NCI-H345 treated with DMSO at 0.1 percent for 48 hours (cell line): Measurements from ENCODE around the gene RPS6KA3.

Source experiments
- DNase-seq: peaks from one replicate; lab custom pipeline; 2025; ENCODE audit not compliant: unreplicated experiment; lab: John Stamatoyannopoulos, UW

Gene RPS6KA3

DNA sequence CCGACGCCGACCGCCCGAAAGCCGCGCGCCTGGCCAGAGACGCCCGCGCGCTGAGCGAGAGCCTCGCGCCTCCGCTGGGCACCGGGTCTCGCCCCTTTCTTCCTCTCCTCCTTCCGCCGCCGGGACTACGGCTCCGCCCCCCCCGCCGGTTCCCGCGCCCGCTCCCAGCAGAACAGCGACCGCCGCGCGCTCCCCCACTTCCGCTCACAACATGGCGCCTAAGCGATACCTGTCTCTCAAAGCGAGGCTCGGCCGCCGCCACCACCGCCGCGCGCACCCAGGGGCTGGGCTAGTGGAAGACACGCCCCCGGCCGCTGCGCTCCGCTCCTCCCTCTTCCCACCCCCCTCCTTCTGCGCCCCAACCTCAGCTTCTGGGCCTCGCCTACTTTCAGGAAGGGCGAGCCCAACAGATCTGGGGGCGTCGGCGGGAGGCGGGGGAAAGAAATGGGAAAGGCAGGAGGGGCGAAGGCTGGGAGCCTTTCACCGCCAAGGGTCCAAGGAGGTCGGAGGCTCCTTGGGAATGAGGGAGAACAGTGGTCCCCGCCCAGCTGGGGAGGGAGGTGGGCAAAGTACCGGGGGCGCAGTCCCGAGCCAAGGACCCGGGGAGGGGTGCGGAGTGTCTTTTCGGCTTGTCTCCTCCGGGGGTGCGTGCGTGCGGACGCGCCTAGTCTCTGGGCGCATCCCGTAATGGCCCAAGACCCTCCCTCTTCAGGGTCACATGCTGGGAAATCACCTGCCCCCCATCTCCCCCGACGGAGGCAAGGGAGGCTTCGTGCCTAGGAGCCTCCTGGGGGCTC, at the start of gene RPS6KA3:
Gene RPS6KA3, minus strand, starts transcription at position 100 of the 797 bp plus-strand sequence. CDS start 277 bp downstream, outside the sequence.
- peak; percentile 61 for DNase-seq

DNA sequence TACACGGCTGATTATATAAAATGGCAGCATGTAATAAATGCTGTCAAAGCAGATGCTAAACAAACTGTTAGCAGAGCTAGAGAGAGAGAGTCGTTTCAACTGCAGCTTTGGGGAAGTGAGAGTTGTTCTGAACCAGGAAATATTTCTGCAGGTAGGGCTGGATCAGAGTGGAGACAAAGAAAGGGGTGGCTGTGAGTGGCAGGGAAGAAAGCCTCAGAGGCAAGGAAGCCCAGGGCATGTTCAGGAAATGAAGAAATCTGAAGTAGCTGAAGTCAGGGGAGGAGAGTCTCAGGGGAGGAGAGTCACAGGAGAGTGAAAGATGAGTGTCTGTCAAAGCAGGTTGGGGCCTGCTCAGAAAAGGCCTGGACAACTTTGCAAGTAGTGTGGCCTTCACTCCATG, 48.4 kb upstream of the RPS6KA3 start:
- no peak for DNase-seq

DNA sequence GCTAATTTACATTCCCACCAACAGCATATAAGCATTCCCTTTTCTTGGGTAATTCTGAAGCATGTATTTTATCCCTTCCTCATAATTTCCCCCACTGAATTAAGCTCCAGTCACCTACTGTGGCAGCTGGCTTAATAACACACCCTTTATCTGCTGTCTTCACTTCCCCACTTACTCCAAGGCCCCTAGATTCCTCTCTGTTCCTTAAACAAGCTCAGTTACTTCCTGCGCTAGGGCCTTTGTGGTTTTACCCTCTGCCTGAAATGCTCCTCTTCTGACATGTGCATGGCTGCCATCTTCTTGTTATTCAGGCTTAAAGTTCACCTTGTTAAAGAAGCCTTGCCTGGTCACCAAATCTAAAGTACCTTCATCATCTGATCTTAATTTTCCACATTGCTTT, 47.2 kb upstream of the RPS6KA3 start:
- DNase-seq = no peak

DNA sequence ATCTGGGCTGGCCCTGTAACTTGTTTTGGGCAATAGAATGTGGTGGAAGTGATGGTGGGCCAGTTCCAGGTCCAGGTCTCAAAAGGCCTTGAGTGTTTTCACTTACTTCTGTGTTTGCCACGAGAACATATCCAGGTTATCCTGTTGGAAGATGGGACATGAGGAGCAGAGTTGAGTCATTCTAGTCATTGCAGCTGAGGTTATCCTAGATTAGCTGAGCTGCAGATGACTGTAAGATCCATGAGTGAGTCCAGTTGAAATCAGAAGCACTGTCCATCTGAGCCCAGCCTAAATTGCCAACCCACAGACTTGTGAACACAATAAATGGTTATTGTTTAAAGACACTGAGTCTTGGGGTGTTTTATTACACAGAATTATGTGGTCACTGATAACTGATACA, 45.3 kb upstream of the RPS6KA3 start:
- no peak for DNase-seq

DNA sequence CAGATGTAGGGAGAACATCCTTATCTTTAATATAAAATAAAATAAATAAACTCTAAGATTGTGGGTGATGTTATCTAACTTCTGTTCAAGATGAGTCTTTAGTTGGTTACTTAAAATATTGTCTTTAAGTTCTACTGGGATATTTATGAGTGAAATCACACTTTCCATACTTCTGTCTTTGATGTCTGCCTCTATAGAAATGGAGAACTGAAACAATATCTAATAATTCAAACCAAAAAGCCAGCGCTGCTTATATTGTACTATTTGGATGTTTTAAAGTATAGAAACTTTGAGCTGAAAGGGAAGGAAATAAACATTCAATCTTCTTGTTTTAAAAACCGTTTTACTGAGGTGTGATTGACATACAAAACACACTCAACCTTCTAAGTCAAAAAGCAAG, 44.8 kb upstream of the RPS6KA3 start:
- no peak for DNase-seq

DNA sequence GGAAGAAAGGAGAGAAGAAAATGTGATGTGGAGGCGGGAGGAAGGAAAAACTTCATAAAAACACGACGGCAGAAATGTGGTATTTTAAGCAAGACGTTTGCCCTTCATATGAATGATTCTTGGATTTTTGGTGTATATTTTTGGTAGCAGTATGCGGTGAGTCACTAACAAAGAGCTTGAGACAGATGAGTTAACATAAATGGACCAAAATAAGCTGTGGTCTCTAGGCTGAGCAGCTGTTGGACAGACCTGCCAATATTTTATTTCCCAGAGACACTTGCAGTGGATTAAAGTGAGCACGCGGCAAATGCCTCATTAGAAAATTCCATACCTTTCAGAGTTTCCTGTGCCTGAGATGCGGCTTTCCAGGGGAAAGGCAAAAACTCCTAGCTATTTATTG, 43.1 kb upstream of the RPS6KA3 start:
- no peak for DNase-seq

DNA sequence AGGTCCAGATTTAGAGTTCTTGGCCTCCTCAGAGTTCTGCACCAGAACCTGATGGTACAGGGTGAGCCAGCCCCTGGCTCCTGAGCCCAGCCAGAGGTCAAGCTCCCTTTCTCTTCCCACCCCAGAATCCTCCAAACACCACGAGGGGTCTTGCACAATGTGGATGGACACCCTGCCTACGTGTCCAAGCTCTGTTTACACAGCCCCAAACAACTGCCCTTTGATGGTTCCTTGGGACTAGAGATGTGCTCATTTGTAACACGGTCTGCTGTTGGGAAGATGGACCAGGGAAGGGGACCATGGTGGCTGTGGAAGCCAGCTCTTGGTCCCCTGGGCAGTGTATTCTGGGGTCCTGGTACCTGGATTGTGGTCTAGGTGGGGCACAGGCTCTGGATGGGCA, 40.0 kb upstream of the RPS6KA3 start:
- no peak for DNase-seq

DNA sequence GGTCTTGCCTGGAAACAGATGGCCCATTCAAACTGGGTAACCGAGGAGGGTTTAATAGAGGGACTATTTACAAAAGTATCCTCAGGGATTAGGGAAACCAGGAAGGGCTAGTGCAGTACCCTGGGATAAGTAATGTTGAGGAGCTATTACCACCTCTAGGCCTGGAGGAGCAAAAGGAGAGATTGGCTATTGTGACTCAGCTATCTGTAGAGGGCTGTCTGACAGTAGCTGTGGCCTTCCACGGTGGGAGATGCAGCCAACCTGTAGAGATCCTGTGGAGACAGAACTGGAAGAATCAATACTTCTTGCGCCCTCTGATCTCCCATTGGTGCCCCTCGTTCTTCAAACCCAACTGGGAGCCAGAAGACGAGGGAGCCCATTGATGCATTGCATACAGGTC, 34.1 kb upstream of the RPS6KA3 start:
- DNase-seq = no peak

DNA sequence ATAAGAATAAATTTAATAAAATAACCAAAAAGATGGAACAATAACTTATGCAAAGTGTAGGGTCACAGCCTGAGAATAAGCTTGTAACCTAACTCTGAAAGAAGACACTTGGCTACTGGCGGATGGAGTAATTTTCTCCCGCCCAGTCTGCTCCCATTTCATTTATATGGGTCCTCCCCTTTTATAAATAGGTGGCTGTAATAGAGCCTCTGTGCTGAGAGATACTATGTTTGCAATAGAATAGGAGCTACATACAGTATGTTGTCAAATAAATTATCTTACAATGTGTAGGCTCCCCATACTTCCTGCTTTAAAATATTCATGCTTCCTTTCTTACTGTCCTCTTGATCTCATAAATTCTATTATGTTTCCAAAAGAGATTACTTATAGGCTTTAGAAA, 28.2 kb upstream of the RPS6KA3 start:
- no peak for DNase-seq

DNA sequence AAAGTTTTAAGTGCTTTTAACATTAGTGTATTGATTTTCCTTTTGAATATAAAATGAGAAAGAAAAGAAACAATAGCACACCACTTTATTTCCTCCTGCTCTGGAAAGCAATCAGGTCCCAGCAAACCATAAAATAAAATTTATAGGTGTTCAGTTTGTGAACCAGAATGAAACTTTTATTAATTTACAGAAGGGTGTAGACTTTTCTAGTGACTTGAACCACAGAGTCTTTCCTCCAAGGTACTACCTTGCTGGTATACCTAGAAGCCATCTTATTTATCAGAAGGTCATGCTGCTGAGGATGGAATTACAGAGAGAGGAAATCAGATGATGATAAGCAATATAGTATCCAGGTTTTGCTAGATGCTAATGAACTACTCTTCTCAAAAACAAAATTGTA, 27.6 kb upstream of the RPS6KA3 start:
- DNase-seq = no peak

DNA sequence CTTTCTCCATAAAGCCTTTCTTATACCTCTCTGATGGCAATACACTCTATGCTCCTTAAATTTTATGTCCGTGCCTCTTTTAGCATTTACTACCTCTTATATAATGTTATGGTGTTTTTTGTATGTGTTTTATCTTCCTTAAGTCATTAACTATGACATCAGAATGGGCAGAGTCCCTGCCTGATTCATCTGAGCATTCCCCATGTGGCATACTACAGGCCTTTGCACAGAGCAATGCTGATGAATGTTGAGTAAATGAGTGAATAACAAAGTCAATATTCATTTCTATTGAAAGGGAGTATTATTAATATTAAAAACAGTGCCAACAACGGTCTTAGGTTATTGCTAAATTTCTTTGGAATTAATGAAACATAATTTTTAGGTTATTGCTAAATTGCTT, 18.8 kb upstream of the RPS6KA3 start:
- no peak for DNase-seq

DNA sequence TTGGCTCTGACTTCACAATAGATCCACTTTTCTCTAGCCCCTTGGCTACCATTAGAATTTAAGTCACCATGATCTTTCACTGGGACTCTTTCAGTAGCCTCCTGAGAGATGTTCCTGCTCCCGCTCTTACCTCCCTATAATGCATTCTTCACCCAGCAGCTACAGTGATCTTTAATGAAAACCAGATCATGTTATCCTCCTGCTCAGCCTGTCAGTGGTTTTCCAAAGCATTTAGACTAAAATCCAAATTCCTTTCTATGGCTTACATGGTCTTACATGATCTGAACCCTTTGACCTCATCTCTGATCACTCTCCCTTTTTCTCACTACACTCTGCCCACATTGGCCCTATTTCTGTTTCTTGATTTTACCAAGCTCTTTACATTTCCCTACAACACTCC, 18.3 kb upstream of the RPS6KA3 start:
- DNase-seq = no peak

DNA sequence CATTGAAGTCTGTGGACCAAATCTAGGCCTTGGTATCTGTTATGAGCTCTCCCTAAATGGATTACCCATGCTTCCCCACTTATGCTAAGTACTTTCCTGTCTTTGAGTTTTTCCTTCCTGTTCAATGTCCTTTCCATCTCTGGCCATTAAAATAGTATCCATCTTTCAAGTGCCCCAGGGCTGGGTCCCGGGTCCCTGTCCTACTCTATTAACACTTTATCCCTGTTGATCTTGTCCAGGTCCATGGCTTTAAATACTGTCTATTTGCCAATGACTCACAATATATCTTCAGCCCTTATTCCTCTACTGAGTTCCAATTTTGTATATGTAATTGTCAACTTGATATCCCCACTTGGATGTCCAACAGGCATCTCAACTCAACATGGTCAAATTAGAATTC, 17.7 kb upstream of the RPS6KA3 start:
- DNase-seq = no peak

DNA sequence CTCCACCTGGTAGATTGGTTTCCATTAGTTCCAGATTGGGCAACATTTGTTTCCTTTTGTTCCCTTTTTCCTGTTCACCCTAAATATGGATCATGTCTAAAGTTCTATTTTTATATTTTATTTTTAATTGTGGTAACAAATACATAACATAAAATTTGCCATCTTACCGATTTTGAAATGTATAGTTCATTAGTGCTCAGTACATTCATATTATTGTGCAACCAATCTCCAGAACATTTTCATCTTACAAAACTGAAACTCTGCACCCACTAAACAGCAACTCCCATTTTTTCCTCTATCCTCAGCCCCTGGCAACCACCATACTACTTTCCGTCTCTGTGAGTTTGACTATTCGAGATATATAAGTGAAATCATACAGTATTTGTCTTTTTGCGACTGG, 14.2 kb upstream of the RPS6KA3 start:
- no peak for DNase-seq

DNA sequence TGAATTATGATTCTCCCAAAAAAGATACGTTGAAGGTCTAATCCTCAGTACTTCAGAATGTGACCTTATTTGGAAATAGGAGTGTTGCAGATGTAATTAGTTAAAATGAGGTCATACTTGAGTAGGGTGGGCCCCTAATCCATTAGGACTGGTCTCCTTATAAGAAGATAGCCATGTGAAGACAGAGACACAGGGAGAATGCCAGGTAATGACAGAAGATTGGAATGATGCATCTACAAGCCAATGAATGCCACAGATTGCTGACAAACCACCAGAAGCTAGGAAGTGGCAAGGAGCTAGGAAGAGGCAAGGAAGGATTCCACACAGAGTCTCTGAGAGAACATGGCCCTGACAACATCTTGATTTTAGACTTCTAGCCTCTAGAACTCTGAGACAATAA, 7.4 kb upstream of the RPS6KA3 start:
- no peak for DNase-seq

DNA sequence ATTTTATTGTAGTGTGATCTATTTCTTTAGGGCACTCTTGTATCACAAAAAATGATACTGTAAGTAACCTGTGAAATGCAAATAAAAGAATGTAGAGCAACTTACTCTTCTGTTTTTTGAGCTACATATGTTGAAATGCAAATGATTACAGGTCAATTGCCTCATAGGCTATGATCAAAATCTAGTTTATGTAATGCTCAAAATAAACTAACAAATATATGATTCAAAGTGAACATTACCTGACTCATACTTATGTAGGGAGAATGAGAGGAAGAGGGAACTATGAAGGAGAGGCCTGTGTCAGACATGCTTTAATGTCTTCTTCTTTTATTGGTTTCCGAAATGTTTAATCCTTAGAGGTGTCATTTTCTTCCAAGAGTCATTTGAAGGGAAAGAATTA, 5.0 kb upstream of the RPS6KA3 start:
- no peak for DNase-seq

DNA sequence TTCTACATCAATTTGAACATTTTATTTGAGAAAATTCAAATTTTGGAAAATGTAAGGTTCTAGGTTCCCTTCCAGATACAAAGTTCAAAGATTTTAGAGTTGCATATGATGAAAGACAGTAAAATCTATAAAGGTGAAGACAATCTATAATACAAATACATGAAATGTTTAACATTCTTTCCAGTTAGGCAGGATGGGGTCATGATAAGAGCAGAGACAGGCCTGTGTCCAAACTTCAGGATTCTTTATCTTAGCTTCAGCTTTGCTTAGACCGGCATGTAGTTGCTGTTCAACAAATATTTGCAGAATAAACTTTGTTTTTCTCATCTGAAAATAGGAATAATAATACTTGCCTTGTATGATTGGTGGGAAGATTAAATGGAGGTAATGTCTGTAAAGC, 4.5 kb upstream of the RPS6KA3 start:
- no peak for DNase-seq

DNA sequence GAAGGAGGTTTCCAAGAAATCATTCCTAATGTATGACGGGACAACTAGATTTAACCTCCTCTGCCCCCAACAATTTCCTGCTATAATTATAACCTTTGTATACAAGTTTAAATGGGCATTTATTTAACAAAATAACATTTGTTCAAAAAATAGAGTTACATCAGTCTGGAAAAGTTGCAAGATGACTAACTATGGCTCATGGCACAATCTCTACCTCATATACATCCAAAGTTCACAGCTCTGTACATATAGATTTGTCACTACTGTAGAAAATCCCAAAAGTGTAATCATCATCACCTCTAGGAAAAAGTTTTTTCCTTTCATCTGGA, 3.8 kb upstream of the RPS6KA3 start:
- DNase-seq = no peak

DNA sequence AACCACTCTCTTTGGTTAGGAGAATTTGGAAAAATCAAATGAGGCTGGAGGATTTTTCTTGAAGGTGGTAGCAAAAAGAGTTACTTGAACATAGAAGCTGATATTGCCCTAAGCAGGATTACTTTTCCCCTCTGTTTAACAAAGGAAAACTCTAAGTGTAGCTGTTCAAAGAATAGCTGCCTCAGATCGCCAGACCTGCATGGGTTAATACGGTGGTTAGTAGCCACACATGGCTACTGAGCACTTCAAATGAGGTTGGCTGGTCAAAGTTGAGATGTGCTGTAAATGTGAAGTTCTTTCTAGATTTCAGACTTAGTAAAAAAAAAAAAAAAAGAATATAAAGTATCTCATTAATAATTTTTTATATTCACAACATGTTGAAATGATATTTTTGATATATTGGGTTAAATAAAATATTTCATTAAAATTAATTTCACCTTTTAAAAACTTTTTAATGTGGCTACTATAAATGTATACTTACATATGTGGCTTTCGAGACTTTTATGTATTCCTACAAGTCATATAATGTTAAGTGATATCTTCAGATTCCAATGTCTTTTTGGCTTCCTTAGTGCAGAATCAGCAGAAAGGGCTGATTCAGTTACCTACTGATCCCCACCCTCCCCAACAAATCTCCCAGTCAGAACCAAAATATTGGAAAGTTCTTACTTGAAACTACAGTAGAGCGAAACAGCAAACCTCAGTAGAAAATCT, 3.3 kb upstream of the RPS6KA3 start:
- no peak for DNase-seq

DNA sequence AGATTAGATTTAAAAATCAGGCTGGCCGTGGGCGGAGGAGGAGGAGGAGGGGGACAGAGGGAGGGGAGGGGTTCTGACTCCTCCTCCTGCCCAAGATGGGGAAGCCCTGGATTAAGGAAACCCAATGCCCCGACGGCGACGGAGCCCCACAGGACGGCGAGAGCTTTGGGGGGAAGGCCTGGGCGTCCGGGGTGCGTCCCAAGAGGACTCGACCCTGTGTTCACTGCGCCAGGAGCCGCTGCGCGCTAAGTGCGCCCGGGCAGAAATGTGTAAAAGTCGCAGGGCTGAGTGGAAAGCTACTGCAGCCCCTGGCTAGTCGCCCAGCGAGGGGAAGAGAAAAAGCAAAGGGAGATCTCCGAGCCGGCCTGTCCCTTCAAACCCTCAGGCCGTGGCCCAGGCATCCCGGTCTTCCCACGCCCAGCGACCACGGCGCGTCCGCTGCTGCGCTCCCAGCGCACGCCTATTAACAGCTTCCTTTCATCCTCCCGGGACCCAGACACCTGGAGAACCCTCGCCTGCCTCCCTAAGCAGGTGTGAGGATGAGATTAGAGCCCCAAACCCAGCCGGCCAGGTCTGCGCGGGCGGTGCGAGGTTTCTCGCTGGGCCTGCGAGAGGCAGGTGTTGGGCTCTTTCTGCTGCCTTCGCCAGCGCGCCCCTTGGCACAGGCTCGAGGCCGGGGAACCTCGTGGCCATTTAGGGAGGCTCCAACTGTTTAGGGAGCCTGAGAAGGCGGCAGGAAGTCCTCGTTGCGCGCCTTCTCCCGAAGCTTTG, 1.4 kb upstream of the RPS6KA3 start:
- no peak for DNase-seq

DNA sequence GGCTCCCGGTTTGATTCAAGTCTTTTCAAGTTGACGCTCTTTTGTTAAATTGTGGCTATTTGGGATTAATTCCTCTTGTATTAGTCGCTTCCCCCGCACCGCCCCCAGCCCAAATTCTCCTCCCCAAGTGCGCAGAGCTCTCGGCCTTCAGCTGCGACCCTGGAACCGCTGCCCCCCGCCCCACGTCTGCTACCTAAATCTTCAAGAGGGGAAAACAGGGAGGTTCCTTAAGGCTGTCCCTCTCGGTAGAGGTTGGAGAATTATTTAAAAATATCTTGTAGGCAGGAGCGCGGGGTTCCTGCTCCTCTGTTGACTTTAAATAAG, 860 bp upstream of the RPS6KA3 start:
- DNase-seq = no peak
